Vagina (tissue), 2 donors: ENCODE measurements around the gene POLG2.

ENCODE experiments used
- POLR2A ChIP-seq, 2 donors: fragments of 450-650 bp; IDR thresholded peaks; one replicate each; pipeline ENCODE4 v1.6.1; 2017; ENCODE audit warnings: antibody characterized with exemption in 2 of 2, mild to moderate bottlenecking in 2 of 2, moderate library complexity in 2 of 2
- TF ChIP-seq, protein P1 (sequence below), 3 experiments: fragments of 450-650 bp in 2 of 3; fragments of 200-600 bp in 1 of 3; sonication (generic) in 1 of 3; IDR thresholded peaks; one replicate each; pipeline ENCODE4 v1.5.1; 2017 to 2019; ENCODE audit warnings: antibody characterized with exemption in 3 of 3, mild to moderate bottlenecking in 2 of 3, moderate library complexity in 2 of 3

DNA sequence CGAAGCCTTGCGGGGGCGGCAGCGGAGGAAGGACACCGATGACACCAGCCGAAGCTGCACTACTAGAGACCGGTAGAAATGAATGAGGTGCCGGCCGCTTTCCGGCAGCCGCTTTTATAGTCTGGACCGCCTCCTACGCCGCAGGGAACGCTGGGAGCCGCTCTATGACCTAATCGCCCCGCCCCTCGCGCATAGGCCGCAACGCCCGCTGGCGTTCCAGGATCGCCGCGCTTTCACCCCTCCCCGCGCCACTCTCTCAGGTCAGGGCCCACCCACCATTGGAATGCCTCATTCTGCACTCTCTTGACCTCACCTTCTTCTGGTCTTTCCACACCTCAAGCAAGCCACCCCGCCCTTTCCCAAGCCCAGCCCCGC lies 9.3 kb upstream of the POLG2 start, which contains the start of gene DDX5:
- TF ChIP-seq, protein P1, sequence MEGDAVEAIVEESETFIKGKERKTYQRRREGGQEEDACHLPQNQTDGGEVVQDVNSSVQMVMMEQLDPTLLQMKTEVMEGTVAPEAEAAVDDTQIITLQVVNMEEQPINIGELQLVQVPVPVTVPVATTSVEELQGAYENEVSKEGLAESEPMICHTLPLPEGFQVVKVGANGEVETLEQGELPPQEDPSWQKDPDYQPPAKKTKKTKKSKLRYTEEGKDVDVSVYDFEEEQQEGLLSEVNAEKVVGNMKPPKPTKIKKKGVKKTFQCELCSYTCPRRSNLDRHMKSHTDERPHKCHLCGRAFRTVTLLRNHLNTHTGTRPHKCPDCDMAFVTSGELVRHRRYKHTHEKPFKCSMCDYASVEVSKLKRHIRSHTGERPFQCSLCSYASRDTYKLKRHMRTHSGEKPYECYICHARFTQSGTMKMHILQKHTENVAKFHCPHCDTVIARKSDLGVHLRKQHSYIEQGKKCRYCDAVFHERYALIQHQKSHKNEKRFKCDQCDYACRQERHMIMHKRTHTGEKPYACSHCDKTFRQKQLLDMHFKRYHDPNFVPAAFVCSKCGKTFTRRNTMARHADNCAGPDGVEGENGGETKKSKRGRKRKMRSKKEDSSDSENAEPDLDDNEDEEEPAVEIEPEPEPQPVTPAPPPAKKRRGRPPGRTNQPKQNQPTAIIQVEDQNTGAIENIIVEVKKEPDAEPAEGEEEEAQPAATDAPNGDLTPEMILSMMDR (IDR thresholded peaks at IDR 0.05): no peak
- peak in 1 of 2 donors; percentile 96 for TF ChIP-seq POLR2A (IDR thresholded peaks at IDR 0.05)
